NCI-H446 treated with DMSO at 0.1 percent for 48 hours (cell line): Measurements from ENCODE around the gene DUS4L.
"Not testable (repeated sequence)": the region's sequence is repeated elsewhere in the genome, so short reads cannot be mapped to it uniquely, and the experiment has no call there.

Experiments
- DNase-seq: peaks from one replicate; lab custom pipeline; 2025; lab: John Stamatoyannopoulos, UW

The DUS4L gene, protein sequence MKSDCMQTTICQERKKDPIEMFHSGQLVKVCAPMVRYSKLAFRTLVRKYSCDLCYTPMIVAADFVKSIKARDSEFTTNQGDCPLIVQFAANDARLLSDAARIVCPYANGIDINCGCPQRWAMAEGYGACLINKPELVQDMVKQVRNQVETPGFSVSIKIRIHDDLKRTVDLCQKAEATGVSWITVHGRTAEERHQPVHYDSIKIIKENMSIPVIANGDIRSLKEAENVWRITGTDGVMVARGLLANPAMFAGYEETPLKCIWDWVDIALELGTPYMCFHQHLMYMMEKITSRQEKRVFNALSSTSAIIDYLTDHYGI

DNA sequence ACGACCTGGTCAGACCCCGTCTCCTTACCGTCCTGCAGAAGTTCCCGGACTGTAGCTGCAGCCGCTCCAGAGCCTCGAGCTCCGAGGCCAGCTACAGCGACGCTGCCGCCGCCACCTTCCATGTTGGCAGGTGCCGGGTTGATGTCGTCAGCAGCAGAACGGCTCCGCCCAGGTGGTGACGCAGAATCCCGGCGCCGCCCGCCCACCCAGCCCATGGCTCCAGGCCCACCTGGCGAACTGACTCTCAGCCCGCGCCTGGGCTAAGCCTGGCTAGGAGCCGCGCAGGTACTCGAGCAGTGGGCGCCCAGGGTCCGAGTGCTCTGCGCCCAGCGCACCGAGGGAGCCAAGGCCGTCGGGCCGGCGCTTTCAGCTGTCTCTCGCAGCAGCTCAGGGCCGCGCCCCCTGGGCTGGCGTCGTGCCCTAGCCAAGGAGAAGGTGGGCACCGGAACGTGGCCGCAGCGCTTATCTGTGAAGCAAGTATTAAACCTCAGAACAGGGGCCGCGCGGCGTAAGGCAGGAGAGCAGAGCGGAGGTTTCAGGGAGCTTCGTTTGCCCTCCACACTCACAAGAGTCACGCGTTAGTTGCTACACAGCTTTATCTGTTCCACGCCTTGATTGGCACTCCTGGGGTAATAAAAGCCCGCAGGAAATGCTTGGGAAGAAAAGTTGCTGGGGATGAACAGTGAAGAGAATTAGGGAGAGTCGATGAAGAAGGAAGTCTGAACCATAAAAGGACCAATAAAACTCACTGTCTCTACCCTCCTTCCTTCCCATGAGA is at the start of gene DUS4L, which contains the start of gene COG5:
DUS4L (plus strand) TSS at position 197 of the 778 bp plus-strand sequence. CDS start 3,100 bp downstream, outside the sequence.
COG5 (minus strand) TSS at position 146 of the 778 bp plus-strand sequence; CDS start at position 122, 24 bp downstream.
- peak; percentile 40 for DNase-seq

DNA sequence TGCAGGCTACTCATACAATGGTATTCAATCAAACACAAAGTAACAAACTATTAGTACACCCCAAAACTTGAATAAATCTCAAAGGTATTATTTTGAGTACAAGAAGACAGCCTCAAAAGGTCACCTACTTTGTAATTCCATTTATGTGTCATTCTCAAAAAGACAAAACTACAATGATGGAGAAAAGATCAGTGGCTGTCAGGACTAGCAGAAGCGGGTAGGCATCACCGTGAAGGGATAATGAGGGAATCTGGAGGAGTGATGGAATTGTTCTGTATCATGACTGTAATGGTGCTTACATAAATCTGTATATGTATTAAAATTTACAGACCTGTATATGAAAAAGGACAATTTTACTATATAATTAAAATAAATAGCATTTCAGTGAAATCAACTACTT is 37.1 kb upstream of the DUS4L start:
- no peak for DNase-seq

DNA sequence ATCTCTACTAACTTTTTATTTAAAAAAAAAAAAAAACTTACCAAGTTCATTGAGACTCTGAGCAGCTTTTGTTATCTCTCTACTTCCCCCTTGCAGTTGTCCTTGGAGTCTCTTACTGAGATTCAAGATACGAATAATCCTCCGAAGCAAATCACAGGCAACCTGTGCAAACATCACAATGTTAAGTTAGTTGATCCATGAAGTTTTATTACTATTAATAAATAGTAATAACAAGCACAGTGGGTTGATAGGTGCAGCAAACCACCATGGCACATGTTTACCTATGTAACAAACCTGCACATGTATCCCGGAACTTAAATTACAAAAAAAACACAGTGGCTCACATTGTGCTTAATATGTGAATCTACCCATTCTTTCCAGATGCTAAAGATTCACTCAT is 36.6 kb upstream of the DUS4L start:
- no peak for DNase-seq

DNA sequence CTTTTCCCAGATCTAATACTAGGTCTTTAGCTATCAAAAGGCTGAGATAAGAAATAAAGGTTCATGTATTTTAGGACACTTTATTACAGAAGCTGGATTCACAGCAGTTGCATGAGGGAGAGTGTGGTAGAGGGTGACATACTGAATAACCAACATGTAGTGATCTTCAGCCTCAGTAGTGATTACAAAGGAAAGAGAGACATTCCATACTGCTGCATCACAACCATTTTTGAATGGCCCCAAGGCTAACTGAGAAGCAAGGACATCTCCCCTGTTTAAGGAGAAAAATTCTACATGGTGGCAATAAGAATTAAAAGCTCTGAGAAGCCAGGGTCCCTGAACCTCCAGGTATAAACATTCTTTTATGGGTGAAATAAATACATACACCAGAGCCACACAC is 35.3 kb upstream of the DUS4L start:
- no peak for DNase-seq

DNA sequence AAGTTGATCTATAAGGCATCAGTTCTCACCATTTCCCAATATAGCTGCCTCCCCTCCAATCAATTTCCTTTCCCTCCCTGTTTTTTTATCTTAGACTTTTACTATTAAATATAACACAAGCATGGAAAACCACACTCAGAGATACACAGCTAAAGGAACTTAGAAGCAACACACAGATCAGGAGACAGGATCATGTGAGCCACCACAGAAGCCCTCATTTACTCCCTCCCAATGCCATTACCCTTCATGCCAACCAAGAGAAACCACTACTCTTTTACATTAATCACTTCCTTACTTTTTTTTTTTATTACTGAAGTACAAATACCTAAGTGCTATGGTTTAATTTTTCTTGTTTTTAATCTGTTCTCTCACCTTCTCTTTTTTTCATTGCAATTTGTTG is 33.0 kb upstream of the DUS4L start:
- DNase-seq: no peak

DNA sequence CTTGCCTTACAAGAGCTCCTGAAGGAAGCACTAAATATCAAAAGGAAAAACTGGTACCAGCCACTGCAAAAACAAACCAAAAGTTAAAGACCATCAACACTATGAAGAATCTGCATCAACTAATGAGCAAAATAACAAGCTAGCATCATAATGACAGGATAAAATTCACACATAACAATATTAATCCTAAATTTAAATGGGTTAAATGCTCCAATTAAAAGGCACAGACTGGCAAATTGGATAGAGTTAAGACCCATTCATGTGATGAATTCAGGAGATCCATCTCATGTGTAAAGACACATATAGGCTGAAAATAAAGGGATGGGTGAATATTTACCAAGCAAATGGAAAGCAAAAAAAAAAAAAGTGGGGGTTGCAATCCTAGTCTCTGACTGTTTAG is 29.6 kb upstream of the DUS4L start:
- no peak for DNase-seq

DNA sequence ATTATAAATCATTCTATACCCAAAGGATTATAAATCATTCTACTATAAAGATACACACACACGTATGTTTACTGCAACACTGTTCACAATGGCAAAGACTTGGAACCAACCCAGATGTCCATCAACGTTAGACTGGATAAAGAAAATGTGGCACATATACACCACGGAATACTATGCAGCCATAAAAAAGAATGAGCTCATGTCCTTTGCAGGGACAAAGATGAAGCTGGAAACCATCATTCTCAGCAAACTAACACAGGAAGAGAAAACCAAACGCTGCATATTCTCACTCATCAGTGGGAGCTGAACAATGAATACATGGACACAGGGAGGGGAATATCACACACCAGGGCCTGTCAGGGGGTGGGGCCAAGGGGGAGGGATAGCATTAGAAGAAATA is 26.5 kb upstream of the DUS4L start:
- DNase-seq: not testable (repeated sequence)

DNA sequence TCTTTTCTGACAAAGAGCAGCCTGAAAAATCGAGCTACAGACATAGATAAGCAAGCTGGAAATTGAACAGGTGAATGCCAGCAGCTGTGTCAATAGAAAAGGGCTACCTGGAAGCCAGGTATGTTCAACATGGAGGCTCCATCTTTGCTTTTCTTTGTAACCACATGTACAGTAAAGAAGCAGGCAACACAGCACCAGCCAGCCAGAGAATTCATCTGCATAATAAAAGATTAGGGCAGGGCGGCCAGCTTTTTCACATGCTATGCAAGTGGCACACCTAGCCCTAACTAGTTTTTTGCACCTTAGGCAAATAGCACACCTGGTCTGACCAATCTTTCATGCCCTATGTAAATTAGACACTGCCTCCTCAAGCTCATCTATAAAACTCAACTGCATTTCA is 25.8 kb upstream of the DUS4L start:
- no peak for DNase-seq

DNA sequence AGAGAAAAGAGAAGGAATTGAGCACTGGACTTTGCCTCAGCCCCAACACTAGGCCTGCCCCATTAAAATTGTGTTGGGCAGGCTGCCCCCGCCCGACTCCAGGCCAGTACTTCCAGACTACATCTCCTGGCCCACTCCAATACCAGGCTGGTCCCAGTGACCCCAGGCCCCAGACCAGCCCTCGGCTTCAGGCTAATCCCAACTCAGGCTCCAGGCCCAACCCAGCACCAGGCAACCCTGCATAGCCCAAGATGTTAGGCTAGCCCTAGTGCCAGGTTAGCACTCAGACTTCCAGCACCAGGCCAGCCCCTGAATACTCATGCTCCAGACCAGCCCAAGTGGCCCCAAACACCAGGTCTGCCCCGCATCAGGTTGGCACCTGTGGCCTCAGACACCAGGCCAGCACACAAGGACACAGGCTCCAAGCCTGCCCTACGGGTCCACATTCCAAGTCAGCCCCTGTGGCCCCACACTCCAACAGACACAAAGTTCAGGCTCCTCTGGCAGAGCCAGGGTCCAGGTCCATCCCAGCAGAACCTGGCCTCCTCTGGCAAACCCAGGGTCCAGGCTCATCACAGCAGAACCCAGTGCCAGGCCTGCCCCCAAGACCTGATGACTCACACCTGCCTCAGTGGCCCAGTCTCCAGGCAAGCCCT is 20.3 kb upstream of the DUS4L start:
- no peak for DNase-seq

DNA sequence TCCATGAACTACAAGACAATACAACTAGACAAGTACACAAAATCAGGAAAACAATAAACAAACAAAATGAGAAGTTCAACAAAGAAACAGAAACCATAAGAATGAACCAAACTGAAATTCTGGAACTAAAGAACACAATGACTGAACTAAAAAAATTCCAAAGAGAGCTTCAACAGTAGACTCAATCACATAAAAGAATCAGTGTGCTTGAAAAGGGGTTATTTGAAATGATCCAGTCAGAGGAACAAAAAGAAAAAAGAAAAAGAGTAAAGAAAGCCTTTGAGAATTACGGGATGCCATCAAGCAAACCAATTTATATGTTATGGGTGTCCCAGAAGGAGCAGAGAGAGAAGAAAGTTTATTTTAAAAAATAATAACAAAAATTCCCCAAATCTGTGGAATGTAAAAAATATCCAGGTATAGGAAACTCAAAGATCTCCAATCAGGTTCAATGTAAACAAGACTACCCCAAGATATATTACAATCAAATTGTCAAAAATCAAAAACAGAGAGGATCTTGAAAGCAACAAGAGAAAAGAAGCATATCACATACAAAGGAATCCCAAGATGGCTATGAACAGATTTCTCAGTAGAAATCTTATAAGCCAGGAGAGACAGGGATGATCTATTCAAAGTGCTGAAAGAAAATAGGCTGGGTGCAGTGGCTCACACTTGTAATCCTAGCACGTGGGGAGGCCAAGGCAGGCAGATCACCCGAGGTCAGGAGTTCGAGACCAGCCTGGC is 18.8 kb upstream of the DUS4L start:
- no peak for DNase-seq

DNA sequence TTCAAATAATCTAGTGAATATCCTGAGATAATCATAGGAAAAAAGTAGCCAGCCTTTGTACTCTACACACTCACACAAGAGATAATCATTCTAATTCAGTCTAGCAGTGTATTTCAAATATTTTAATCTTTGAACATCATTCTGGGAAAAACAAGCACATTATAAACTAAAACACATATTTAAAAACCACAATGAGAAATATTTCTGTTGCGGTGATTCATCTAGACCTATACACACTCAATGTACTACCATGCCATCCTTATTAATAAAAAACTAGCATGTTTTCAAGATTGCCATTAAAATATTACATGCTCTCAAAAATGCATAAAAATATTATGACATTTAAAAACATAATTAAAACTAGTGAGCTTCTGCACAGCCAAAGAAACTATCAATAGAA is 11.8 kb upstream of the DUS4L start:
- no peak for DNase-seq

DNA sequence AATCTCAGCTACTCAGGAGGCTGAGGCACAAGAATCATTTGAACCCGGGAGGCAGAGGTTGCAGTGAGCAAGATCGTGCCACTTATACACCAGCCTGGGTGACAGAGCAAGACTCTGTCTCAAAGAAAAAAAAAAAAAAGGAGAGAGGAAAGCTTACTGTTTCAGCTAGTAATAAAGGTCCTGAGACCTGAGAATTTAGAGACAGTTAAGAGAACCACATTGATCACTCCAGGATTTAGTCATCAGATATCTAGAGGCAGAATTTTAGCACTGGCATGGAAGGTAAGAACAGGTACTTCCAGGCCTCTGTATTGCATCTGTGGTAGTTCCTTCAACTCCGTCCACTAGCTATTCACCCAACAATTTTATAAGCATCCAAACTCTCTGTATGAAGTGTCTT is 7.9 kb upstream of the DUS4L start:
- no peak for DNase-seq

DNA sequence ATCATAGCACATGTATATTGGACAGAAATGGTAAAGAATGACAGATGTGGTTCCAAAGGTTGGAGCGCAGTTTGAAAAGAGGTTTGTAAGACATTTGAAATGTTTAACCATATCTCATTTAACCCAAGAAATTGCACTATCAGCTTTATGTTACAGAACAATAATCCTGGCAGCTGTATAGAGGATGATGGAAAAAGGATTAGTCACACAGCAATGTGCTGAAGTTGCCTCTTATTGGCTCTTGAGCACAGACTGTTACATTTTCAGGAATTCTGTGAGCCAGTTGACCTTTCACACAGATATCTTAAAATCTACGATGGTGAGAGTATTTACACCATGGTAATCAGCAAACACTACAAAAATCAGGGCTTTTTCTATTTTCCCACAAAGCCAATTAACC is 3.9 kb upstream of the DUS4L start:
- no peak for DNase-seq

DNA sequence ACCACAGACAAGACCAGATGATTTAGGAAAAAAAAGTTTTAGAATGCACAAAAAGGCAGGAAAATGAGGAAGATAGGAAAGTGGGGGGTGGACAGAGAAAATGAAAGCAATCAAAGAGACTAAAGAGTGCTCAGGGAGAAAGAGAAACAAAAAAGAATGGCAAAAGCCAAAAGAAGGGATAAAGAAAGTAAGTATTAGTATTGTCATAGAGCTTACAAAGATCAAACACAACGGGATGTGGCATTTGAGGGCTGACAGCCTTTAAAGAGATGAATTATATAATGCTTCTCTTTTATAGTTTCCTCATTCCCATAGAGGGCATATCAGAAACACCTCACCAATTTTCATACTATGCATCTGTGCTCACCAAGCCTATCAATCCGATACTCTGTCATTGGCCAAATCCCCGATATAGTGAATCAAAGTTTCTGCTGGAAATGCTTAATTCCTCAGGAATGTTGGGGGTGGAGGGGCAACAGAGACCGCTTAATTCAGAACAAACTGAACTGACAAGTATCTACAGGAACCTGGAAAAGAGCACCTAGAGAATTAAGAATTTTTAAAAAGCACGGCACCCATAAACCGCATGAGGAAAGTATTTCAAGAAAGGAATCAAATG is 2.8 kb upstream of the DUS4L start:
- no peak for DNase-seq

DNA sequence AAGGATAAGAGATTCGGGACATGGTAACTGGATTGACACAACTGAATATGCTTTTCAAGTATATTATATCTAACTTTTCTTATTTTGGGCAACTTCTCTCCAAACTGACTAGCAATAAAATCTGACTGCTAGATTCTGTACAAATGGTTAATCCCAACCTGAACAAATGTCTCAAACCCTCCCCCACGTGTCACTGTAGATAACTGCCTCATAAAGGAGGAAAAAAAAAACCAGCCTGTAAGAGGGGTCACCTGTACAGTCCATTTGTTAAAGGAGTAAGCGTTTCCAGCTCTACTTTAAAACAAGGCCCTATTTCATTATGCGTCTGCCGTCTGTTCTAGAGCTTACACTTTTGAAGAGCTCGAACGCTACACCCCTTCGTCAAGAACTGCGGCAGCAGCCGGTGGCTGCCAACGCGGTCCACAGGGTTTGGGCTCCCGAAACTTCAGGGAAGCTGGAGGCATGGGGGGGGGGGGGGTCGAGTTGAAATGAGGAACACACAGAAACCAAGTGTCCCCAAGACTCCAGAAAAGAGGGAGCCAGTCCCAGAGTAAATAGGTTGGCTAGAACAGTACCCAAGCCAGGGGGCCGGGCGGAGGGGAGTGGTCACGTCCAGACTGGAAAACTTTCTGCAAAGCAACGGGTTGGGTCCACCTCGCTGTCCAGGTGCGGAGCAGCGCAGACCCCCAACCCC is 543 bp upstream of the DUS4L start:
- DNase-seq: no peak

DNA sequence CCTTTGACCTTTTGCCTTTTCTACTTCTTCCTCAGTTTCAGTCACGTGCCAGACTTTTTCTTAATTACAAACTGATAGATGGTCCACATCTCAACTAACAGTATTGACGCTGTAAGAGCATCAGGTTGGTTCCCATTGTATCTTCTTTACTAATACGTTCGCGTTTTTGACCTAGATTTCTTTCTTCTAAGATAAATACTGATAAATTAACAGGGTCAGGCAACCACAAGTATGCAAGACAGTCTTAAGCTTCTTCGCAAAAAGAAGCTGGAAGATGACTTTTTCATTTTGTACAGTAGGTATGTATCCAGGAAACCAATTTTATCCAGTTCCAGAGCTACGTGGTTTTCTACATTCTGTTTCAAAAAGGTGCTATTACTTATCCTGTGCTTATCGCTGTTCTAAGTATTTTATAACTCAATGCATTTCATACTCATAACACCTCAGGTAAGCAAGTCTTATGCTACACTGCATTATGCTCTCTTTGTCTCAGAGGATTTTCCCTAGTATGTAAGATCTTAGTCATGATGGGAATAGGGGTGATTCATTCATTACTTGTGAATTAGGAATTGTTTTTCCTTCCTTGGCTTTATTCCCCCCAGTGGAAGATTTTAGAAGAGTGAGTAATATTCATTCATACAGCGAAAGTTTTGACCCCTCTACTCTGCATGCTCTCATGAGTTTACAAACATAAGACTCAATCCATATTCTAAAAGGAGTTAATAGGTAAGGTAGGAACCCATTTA is 955 bp downstream of the DUS4L start:
- DNase-seq: no peak

DNA sequence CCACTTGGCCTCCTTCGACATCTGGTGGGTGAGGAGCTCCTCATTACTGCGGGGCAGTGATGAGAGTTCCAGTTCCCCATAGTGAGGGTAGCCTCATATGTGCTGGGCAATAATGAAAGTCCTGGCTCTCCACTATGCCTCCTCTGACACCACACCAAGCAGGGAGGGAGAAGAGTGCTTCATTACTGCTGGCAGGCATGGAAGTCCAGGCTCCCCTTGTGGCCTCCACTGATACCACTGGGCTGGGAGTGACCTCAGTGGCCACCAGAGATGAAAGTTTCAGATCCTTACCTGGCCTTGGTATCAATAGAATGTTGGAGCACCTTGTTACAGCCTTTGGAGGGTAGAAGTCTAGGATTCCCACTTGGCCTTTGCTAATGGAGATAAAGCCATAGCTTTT is 6.5 kb downstream of the DUS4L start:
- DNase-seq: no peak

DNA sequence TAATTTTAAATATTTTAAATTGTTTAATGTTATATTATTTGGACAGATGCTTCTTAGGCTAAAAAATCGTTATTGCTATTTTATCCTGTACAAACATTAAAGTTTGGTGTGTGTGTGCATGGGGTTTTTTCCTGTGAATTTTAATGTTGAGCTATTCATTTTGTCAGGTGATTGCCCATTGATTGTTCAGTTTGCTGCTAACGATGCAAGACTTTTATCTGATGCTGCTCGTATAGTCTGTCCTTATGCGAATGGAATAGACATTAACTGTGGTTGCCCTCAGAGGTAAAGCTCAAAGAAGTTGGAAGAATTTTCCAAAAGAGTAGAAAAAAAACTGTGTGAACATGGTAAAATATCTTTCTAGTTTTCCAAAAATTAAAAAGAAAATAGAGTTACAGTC is 9.8 kb downstream of the DUS4L start:
- no peak for DNase-seq

DNA sequence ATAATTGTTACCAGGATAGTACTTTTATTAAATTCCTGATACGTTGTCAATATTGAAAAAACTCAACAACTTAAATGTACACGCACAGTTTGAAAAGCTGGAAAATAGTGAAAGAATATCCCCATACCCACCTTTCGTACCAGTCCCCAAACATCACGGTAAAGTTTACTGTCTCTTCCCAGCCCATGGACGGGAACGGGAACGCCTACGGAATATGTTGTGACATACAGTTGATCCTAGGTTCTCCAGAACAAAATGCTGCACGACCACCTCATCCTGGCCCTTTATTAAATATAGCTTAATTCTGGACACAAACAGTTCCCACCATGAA is 15.7 kb downstream of the DUS4L start:
- no peak for DNase-seq

DNA sequence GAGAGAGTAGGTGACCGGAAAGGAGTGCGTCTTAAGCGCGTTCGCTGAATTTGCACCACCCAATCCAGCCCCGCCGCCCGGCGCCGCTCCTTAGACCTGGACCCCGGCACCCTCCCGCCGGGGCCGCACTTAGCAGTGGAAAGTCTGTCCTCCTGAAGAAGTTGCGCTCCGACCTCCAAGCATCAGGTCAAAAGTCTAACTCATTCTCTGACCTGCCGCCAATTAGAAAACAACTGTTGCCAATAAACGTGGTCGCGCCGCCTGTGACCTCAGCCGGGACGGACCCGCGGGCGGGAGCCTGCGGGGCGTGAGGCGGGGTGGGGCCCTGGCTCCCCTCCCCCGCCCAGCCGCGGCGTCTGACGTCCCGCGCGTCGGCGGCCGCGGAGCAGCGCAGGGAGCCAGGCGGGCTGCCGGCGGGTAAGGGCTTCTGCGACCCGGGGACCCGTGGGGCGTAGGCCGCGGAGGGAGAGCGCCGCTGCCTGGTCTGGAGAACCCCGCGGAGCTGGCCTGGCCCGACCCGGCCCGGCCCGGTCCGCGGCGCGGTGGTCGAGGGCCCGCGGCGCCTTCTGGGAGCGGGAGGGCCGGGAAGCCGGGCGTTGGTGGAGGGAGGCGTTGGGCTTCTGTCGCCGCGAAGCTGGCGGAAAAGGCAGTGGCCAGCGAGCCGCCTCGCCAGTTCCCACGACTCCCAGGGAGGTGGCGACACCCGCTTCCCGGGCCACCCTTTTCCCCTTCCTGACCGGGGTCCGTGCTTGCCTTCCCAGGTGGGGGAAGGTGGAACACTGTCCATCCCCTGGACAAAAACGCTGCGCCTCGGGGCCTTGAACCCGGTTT is 16.3 kb downstream of the DUS4L start, which contains the start of gene BCAP29:
BCAP29 (plus strand) TSS at position 362 of the 831 bp plus-strand sequence. CDS start 527 bp downstream, outside the sequence.
- DNase-seq: peak; percentile 19
